Hindlimb muscle (tissue), 1 donor: Measurements from ENCODE around the gene SCN1A. TPM values are rescaled to one million over a fixed set of nuclear protein-coding genes. Genes with fewer than 3 reads are reported as not detected.
A peak's percentile ranks its signal among the peaks of the same experiment; 100 is the strongest.

ENCODE experiments used
- DNase-seq: peaks from one replicate; pipeline ENCODE4 v3.0.0-alpha.2; 2013
- polyA plus RNA-seq: library from polyadenylated mRNA; unstranded; fragments of 120-200 nt; gene quantifications from one replicate; pipeline ENCODE4 v1.2.1, GENCODE V29; 2013; ENCODE audit not compliant: insufficient read length

Gene SCN1A
- polyA plus RNA-seq, 1 donor, result 0.25 TPM

GRCh38 chr2:165969227-165969626 lies 158.6 kb downstream of the SCN1A start:
- no peak for DNase-seq

DNA sequence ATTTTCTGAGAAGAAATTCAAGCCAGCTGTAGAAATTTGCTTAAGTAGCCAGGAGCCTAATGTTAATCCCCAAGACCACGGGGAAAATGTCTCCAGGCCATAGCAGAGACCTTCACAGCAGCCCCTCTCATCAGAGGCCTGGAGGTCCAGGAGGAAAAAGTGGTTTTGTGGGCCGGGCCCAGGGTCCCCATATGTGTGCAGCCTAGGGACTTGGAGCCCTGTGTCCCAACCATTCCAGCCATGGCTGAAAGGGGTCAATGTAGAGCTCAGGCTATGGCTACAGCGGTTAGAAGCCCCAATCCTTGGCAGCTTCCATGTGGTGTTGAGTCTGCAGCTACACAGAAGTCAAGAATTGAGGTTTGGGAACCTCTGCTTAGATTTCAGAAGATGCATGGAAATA lies 160.1 kb downstream of the SCN1A start:
- no peak for DNase-seq

DNA sequence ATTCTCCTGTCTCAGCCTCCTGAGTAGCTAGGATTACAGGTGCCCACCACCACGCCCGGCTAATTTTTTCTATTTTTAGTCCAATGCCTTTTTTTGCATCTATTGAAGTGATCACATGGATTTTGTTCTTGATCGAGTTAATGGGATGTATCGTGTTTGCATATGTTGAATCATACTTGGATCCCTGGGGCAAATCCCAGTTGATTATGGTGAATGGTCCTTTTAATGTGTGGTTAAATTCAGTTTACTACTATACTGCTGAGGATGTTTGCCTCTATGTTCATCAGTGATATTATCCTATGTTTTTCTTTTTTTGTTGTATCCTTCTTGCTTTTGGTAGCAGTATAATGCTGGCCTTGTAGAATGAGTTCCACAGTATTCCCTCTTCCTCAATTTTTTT lies 166.0 kb downstream of the SCN1A start:
- DNase-seq, result no peak

GRCh38 chr2:165959371-165959770 lies 168.4 kb downstream of the SCN1A start:
- DNase-seq, result no peak

GRCh38 chr2:165958313-165958960 lies 169.4 kb downstream of the SCN1A start:
- no peak for DNase-seq

- DNase-seq, result no peak
Measured at GRCh38 chr2:165957030-165957675, 170.7 kb downstream of the SCN1A start.

DNA sequence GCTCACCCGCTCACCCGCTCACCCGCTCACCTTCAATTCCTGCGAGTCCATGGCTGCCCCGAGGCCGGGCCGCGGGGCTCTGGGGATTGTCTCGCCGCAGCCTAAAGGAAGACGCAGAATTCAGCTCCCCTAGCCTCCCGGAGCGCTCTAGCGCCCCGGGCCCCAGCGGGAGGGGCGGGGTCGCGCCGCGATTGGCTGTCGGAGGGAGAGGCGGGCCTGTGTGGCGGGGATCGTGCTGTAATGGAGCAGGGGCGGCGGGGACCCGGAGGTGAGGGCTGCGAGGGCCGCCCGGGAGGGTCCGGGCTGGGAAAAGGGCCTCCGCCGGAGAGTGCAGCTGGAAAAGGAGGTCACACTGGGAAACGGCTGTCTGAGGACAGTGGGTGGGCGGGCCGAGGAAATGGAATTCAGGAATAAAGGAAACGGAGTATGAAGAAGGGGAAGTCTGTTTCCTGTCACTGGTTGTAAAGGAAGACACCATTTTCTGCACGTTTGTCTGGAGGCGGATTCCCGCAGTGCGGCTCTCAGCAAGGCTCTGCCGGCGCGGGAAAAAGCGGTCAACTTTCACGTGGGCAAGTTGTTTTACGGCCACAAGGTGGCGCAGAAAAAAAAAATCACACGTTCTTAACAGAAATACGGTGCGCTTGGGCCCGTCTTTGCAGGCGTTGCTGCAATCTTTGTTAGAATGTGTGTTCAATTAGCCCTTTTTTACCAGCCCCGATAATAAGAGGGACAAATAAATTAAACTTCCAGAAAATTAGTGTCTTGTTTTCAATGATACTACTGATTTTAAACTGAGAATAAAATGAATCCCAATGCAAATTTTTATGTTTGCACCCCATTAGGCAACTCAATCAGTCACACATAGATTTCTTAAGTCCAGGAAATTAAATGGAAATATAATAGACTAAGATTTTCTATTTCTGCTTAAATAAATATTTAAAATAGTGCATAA lies 173.9 kb downstream of the SCN1A start, which contains the start of gene TTC21B:
Gene TTC21B, minus strand, starts transcription at position 122 of the 952 bp plus-strand sequence. Its CDS starts 71 bp downstream, at position 51.
- peak; percentile 96 for DNase-seq

- no peak for DNase-seq
Measured at GRCh38 chr2:165953306-165953654, 174.5 kb downstream of the SCN1A start.

- no peak for DNase-seq
Measured at GRCh38 chr2:165952741-165953211, 175.0 kb downstream of the SCN1A start.

DNA sequence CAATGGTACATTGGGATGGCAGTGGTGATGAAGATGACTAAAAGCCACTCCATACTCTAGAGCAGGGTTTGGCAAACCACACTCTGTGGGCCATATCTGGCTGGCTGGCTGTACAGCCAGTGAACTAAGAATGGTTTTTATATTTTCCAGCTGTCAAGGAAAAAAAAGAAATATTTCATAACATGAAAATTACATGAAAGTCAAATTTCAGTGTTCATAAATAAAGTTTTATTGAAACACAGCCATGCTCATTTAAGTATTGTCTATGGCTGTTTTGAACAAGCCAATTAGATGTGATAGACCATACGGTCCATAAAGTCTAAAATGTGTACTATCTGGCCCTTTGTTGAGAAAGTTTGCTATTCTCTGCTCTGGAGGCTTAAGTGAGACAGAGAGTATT lies 175.7 kb downstream of the SCN1A start:
- DNase-seq, result no peak

GRCh38 chr2:165950438-165950837 lies 177.4 kb downstream of the SCN1A start:
- no peak for DNase-seq

DNA sequence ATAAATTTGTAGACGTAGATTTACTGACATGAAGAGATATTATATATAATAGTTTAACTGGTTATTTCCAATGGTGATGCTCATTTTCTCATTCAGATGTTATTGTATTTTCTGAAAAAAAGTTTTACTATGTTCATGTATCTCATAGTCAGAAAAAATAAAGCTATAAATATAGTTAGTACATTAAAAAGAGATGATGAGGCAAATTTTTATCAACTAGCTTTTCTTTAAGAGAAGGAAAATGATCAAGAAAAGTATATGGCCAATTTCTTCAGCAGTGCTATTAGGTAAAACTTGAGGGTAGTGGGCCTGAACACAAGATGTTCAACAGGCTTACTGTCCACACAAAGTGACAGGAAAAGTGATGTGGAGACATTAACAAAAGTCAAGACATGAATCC lies 186.0 kb downstream of the SCN1A start:
- DNase-seq, result no peak

DNA sequence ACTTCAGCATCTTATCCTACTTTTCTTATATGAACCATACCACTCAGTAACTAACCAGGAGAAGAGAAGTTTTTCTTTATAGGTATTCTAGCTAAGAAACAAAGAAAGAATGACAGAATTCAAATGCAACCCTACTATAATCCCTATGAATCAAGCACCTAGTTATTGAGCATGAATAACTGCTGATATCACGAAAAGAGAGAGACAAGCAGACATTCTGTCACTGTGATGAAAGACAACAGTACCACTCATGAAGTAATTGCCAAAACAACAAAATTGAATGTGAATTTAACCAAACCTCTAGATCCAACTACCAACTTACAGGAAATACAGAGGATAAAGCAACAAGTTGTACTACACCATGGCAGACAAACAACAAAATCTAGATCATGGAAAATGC lies 189.6 kb downstream of the SCN1A start:
- DNase-seq, result no peak

Other genes starting within 250 kb of the SCN1A start
- gene TTC21B, start 174.2 kb downstream of the SCN1A start, polyA plus RNA-seq, result 20.7 TPM
- gene SCN9A, start 247.9 kb upstream of the SCN1A start, polyA plus RNA-seq, result 5.5 TPM